ENCODE data around the gene GMPR2.

GRCh38 chr14:24198814-24199524 lies 33.8 kb upstream of the GMPR2 start:
- no peak for TF ChIP-seq EZH2 (IDR thresholded peaks at IDR 0.05; ENCODE audit: borderline replicate concordance, low read length)
- TF ChIP-seq CTCF (IDR thresholded peaks at IDR 0.05; ENCODE audit: low read length) = no peak

Data from OCI-LY1 (cell line).